ENCODE measurements around the gene GNB1L.

GNB1L gene

DNA sequence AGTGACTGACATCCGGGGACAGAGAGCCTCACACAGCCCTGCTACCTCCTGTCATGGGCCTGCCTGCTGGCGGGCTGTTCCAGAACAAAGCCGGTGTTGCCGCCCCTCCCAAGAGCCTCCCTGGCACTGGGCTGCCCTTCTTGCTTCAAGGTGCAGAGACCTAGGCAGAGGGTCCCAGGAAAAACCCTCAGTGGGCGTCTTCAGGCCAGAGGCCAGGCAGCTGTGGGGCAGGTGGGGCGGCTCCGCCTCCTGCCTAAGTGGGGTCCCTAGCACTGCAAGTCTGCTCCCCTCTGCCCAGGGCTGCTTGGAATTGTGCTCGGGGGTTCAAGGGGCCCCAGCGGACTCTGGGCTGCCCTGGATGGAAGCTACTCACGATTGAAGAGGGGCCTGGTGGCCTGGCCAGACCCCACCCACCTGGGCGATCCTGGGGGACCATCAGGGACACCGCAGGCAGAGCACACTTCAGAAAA lies 20.4 kb upstream of the GNB1L start:
- no peak overlapping the region for H3K4me3 ChIP-seq (replicated peaks in 1 of 2; ENCODE audit: low read depth in 2 of 2, low read length in 2 of 2)
- TF ChIP-seq, protein P1, sequence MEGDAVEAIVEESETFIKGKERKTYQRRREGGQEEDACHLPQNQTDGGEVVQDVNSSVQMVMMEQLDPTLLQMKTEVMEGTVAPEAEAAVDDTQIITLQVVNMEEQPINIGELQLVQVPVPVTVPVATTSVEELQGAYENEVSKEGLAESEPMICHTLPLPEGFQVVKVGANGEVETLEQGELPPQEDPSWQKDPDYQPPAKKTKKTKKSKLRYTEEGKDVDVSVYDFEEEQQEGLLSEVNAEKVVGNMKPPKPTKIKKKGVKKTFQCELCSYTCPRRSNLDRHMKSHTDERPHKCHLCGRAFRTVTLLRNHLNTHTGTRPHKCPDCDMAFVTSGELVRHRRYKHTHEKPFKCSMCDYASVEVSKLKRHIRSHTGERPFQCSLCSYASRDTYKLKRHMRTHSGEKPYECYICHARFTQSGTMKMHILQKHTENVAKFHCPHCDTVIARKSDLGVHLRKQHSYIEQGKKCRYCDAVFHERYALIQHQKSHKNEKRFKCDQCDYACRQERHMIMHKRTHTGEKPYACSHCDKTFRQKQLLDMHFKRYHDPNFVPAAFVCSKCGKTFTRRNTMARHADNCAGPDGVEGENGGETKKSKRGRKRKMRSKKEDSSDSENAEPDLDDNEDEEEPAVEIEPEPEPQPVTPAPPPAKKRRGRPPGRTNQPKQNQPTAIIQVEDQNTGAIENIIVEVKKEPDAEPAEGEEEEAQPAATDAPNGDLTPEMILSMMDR (IDR thresholded peaks at IDR 0.05; ENCODE audit: low read depth, low read length): no peak
- DNase-seq (ENCODE audit: low read depth in 2 of 2): no peak

DNA sequence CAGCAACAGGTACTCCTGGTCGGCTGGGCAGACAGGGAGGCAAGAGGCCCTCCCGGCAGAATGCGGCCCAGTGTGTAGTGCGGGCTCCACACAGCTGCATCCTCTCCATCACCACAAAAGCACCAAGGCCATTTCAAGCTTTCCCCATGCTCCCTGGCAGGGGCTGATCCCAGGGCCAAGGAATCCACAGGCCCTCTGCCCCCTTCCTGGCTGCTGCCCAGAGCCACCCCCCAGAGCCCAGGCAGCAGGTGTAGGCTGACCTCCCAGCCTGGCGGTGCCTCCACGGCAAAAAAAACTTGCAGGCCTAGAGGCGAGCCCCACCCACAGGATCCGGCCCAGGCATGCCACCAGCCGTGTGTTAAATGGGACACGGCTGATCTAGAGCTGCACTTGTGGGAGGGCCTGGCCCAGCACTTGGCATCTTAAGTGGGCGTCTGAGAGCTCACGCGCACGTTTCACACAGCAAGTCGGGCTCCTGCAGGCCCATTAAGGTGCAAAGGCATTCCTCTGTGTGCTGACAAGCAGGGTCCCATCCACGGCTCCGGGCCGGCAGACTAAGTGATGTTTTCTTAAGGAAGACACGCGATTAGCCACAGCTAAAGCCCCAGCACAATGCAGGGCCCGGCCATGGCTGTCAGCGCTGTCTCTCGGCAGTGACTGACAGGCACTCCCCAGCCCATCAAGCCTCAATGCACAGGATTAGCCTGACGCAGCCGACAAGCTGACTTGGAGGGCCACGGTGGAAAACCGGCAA lies 19.8 kb upstream of the GNB1L start:
- no peak overlapping the region for H3K4me3 ChIP-seq (replicated peaks in 1 of 2; ENCODE audit: low read depth in 2 of 2, low read length in 2 of 2)
- TF ChIP-seq, protein P1 (IDR thresholded peaks at IDR 0.05; ENCODE audit: low read depth, low read length): no peak
- DNase-seq (ENCODE audit: low read depth in 2 of 2): no peak

DNA sequence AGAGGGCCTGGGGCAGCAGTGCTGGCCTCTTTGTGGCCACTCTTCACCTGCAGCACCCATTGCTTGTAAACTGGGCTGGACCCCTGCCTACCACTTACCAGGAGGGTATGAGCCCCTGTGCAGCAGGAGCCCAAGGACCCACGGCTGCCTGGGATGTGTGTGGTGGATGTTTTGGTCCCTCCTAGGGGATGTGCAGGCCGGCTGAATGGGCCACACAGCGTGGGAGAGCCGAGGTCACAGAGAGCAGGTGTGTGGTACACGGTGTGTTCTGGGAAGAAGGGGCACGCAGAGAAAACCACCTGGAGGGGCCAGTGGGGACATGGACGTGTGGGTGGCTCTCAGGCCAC lies 19.3 kb upstream of the GNB1L start:
- H3K4me3 ChIP-seq (replicated peaks in 1 of 2; ENCODE audit: low read depth in 2 of 2, low read length in 2 of 2): no peak overlapping the region
- DNase-seq (ENCODE audit: low read depth in 2 of 2): no peak
- TF ChIP-seq, protein P1 (IDR thresholded peaks at IDR 0.05; ENCODE audit: low read depth, low read length): no peak

DNA sequence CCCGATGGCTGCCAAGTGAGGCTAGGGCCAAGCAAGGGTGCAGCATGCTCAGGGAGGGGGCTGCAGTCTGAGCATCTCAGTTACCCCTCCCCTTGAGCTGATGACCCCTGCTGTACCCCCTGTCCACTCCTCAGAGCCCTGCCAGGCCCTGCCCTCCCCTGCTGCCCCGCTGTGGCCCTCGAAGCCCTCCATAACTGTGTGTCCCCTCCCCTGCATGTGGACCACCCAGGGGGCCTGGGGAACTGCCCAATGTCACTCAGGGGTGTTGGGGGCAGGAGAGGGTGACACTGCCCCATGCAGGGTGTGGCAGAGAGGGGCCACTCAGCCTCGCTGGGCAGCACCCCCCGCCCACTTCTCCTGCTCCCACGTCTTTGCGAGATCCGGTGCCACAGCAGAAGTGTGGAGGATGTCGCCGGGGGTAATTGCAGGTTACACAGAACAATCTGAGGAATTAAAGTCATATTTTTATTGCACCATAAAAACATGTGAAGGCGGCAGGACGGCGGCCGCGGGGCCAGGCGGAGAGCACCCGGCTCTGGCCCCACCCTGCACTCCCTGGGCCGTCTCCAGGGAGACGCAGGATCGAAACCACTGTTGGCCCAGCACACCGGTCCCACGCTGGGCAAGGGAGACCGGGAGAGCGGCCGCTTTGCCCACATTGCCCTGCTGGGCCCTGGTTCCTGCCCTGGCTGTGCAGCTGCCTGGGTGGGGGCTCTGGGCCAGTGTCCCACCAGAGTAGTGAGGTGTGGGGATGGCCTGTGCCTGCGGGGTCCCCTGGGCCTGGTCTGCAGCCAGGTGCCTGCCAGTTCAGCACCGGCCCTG lies 18.7 kb upstream of the GNB1L start:
- DNase-seq (ENCODE audit: low read depth in 2 of 2): no peak
- TF ChIP-seq, protein P1 (IDR thresholded peaks at IDR 0.05; ENCODE audit: low read depth, low read length): no peak

DNA sequence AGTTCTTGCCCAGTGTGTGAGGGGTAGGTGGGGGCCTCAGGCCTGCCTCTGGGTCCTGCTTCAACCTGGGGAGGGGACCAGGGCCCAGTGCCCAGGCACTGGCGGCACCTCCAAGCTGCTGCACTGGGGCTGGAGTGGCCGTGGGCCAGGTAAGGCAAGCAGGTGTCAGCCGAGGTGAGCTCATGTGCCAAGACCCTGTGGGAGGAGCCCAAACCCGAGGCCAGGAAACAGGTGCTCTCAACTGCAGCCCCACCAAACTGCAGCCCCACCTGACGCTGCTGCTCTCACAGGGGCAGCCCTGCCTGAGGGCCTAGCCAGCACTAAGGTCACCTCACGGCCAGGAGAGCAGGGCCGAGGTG lies 18.1 kb upstream of the GNB1L start:
- no peak for DNase-seq (ENCODE audit: low read depth in 2 of 2)
- no peak overlapping the region for H3K4me3 ChIP-seq (replicated peaks in 1 of 2; ENCODE audit: low read depth in 2 of 2, low read length in 2 of 2)
- TF ChIP-seq, protein P1 (IDR thresholded peaks at IDR 0.05; ENCODE audit: low read depth, low read length): no peak

More for the DNA sequence above, 18.7 kb upstream of the GNB1L start:
- H3K4me3 ChIP-seq (replicated peaks in 1 of 2; ENCODE audit: low read depth in 2 of 2, low read length in 2 of 2): no peak overlapping the region

DNA sequence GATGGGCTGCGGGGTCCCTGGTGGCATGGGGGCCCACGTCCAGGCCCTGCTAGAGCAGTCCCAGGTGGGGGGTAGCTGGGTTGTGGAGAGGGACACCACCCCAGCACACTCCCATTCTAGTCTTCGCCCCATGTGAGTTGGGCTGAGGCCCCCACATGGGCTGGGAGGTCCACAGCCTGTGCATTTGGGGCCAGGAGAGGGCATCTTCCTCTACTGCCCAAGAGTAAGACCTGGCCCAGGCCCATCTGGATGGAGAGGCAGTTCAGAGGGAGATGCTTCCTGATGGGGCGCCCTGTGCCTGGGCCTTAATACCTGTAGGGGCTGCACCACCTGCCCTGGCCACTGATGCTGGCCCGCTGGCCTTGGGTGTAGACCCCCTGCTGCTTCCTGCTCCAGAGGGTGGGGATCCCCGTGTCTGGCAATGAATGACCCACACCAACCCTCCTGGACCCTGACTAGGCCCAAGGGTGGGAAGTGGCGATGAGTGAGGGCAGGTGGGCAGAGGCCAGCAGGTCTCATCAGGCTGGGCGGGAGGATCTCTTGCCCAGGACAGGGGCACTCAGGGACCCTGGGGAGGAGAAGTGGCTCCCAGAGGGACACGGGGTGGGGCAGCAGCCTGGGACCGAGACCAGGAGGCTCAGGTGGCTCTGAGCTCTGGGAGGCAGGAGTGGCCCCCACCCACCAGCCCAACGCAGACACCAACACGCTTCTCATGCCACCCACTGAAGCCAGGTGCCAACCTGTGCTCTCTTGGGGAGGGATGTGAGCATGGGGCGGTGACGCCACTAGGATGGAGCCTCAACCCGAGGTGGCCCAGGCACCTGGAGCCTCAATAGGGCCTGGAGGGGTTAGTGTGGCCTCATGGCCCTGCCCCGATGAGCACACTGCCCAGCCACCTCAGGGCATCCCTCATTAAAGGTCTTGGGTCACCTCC lies 17.4 kb upstream of the GNB1L start:
- no peak overlapping the region for H3K4me3 ChIP-seq (replicated peaks in 1 of 2; ENCODE audit: low read depth in 2 of 2, low read length in 2 of 2)
- TF ChIP-seq, protein P1 (IDR thresholded peaks at IDR 0.05; ENCODE audit: low read depth, low read length): no peak
- DNase-seq (ENCODE audit: low read depth in 2 of 2): no peak

All from cardiac fibroblast (primary cell).